ENCODE measurements around the gene CDKL1. TPM values are rescaled to one million over a fixed set of nuclear protein-coding genes. Genes with fewer than 3 reads are reported as not detected.

CDKL1 gene
- total RNA-seq, 1 donor from 2014 or later, result 5.4 TPM

DNA sequence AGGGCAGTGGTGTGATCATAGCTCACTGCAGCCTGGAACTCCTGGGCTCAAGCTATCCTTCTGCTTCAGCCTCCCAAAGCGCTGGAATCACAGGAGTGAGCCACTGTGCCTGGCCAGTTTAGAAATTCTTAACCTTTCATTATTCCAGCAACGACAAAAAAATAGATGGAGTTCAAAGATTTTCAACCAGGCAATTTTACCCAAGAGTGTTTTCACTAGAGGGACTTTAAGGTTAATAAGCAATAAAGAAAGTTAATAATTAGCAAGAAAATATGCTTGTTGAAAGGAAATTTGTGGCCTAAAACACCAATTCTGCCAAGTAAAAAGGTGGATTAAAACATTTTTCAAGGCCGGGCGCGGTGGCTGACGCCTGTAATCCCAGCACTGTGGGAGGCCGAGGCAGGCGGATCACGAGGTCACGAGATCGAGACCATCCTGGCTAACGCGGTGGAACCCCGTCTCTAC lies 14.8 kb downstream of the CDKL1 start:
- no peak overlapping the region for H3K9ac ChIP-seq (ENCODE audit: low read length)
- no peak for FAIRE-seq
- TF ChIP-seq, protein P1, sequence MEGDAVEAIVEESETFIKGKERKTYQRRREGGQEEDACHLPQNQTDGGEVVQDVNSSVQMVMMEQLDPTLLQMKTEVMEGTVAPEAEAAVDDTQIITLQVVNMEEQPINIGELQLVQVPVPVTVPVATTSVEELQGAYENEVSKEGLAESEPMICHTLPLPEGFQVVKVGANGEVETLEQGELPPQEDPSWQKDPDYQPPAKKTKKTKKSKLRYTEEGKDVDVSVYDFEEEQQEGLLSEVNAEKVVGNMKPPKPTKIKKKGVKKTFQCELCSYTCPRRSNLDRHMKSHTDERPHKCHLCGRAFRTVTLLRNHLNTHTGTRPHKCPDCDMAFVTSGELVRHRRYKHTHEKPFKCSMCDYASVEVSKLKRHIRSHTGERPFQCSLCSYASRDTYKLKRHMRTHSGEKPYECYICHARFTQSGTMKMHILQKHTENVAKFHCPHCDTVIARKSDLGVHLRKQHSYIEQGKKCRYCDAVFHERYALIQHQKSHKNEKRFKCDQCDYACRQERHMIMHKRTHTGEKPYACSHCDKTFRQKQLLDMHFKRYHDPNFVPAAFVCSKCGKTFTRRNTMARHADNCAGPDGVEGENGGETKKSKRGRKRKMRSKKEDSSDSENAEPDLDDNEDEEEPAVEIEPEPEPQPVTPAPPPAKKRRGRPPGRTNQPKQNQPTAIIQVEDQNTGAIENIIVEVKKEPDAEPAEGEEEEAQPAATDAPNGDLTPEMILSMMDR (IDR thresholded peaks at IDR 0.05; ENCODE audit: insufficient read depth, low read depth, low read length), result no peak
- TF ChIP-seq EZH2 (IDR thresholded peaks at IDR 0.05; ENCODE audit: insufficient read depth, low read length), result no peak

DNA sequence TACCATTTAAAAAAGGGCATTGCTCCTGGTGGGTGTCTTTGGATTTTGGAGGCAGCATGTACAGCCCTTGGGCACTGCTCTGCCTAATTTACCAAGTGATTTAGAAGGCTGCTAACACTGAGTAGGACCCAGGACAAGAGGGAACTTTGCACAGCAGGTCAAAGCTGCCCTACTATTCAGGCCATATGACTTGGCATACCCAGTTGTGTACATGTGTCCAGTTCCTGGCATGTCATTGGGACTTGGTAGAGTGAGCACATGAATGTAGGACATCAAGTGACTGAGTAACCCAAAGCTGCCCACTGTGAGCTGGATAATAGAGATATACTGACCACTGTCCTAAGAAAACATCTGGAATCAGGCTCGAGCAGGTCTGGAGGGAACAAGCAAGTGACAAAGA lies 15.7 kb downstream of the CDKL1 start:
- Mint-ChIP-seq H3K4me3 (ENCODE audit: unreplicated experiment) (no peak overlapping the region), H3K27me3 (ENCODE audit: low read depth, unreplicated experiment) (peaks cover 5% of the 10 kb centered on the region), H3K9me3 (ENCODE audit: unreplicated experiment) (no peaks in the 10 kb centered on the region), H3K4me1 (ENCODE audit: low read depth, unreplicated experiment) (no peaks in the 10 kb centered on the region), H3K36me3 (ENCODE audit: low read depth, unreplicated experiment) (peaks cover 27% of the 10 kb centered on the region), H3K27ac (ENCODE audit: unreplicated experiment) (no peak overlapping the region)
- Histone ChIP-seq H4K20me1 (ENCODE audit: insufficient read depth, low read length) (no peaks in the 10 kb centered on the region), H3K4me3 (ENCODE audit: insufficient read depth, low read depth, low read length) (no peak overlapping the region), H3K9me3 (ENCODE audit: insufficient read depth, low read depth, low read length) (no peaks in the 10 kb centered on the region), H3K27me3 (ENCODE audit: insufficient read depth, low read length) (no peaks in the 10 kb centered on the region), H3K4me1 (ENCODE audit: insufficient read depth, low read length) (no peaks in the 10 kb centered on the region), H3K27ac (ENCODE audit: low read depth, low read length) (no peak overlapping the region), H3K79me2 (ENCODE audit: insufficient read depth, low read length) (no peaks in the 10 kb centered on the region), H3K36me3 (ENCODE audit: insufficient read depth, low read length) (no peaks in the 10 kb centered on the region), H3K9ac (ENCODE audit: low read length) (no peak overlapping the region), H2AFZ (ENCODE audit: low read depth, low read length) (no peak overlapping the region), H3K4me2 (ENCODE audit: low read length) (no peak overlapping the region)
- TF ChIP-seq, protein P1 (IDR thresholded peaks at IDR 0.05; ENCODE audit: insufficient read depth, low read depth, low read length), result no peak
- no peak for TF ChIP-seq EZH2 (IDR thresholded peaks at IDR 0.05; ENCODE audit: insufficient read depth, low read length)
- DNase-seq (ENCODE audit: low read depth), result no peak
- no peak for FAIRE-seq

More for the DNA sequence above, 14.8 kb downstream of the CDKL1 start:
- Mint-ChIP-seq H3K27ac (ENCODE audit: unreplicated experiment) (no peak overlapping the region), H3K27me3 (ENCODE audit: low read depth, unreplicated experiment) (peaks cover 5% of the 10 kb centered on the region), H3K4me3 (ENCODE audit: unreplicated experiment) (no peak overlapping the region), H3K9me3 (ENCODE audit: unreplicated experiment) (no peaks in the 10 kb centered on the region), H3K36me3 (ENCODE audit: low read depth, unreplicated experiment) (peaks cover 27% of the 10 kb centered on the region), H3K4me1 (ENCODE audit: low read depth, unreplicated experiment) (no peaks in the 10 kb centered on the region)
- no peak overlapping the region for H3K4me2 ChIP-seq (ENCODE audit: low read length)
- no peaks in the 10 kb centered on the region for H3K36me3 ChIP-seq (ENCODE audit: insufficient read depth, low read length)
- H3K27ac ChIP-seq (ENCODE audit: low read depth, low read length), result no peak overlapping the region
- H3K9me3 ChIP-seq (ENCODE audit: insufficient read depth, low read depth, low read length), result no peaks in the 10 kb centered on the region
- DNase-seq (ENCODE audit: low read depth), result no peak
- no peak overlapping the region for H2AFZ ChIP-seq (ENCODE audit: low read depth, low read length)
- no peaks in the 10 kb centered on the region for H3K4me1 ChIP-seq (ENCODE audit: insufficient read depth, low read length)
- no peaks in the 10 kb centered on the region for H3K79me2 ChIP-seq (ENCODE audit: insufficient read depth, low read length)
- H3K4me3 ChIP-seq (ENCODE audit: insufficient read depth, low read depth, low read length), result no peak overlapping the region
- H3K27me3 ChIP-seq (ENCODE audit: insufficient read depth, low read length), result no peaks in the 10 kb centered on the region
- no peaks in the 10 kb centered on the region for H4K20me1 ChIP-seq (ENCODE audit: insufficient read depth, low read length)

- Histone ChIP-seq H3K9me3 (ENCODE audit: insufficient read depth, low read depth, low read length) (no peaks in the 10 kb centered on the region), H3K79me2 (ENCODE audit: insufficient read depth, low read length) (no peaks in the 10 kb centered on the region), H3K36me3 (ENCODE audit: insufficient read depth, low read length) (no peaks in the 10 kb centered on the region), H3K4me1 (ENCODE audit: insufficient read depth, low read length) (no peaks in the 10 kb centered on the region), H3K4me3 (ENCODE audit: insufficient read depth, low read depth, low read length) (no peak overlapping the region), H3K9ac (ENCODE audit: low read length) (no peak overlapping the region), H2AFZ (ENCODE audit: low read depth, low read length) (no peak overlapping the region), H3K27me3 (ENCODE audit: insufficient read depth, low read length) (no peaks in the 10 kb centered on the region), H3K27ac (ENCODE audit: low read depth, low read length) (no peak overlapping the region), H4K20me1 (ENCODE audit: insufficient read depth, low read length) (no peaks in the 10 kb centered on the region), H3K4me2 (ENCODE audit: low read length) (no peak overlapping the region)
- DNase-seq (ENCODE audit: low read depth), result no peak
- H3K27me3 Mint-ChIP-seq (ENCODE audit: low read depth, unreplicated experiment), result peaks cover 5% of the 10 kb centered on the region
- no peak overlapping the region for H3K27ac Mint-ChIP-seq (ENCODE audit: unreplicated experiment)
- H3K4me3 Mint-ChIP-seq (ENCODE audit: unreplicated experiment), result no peak overlapping the region
- H3K4me1 Mint-ChIP-seq (ENCODE audit: low read depth, unreplicated experiment), result no peaks in the 10 kb centered on the region
- no peaks in the 10 kb centered on the region for H3K9me3 Mint-ChIP-seq (ENCODE audit: unreplicated experiment)
- H3K36me3 Mint-ChIP-seq (ENCODE audit: low read depth, unreplicated experiment), result peaks cover 27% of the 10 kb centered on the region
- no peak for TF ChIP-seq EZH2 (IDR thresholded peaks at IDR 0.05; ENCODE audit: insufficient read depth, low read length)
- FAIRE-seq, result no peak
Observed at GRCh38 chr14:50380455-50380854, 16.2 kb downstream of the CDKL1 start.

All from astrocyte (in vitro differentiated cells and primary cell).